Endothelial cell (in vitro differentiated cells): ENCODE results near the gene GK2. TPM values are rescaled to one million over a fixed set of nuclear protein-coding genes. Genes with fewer than 3 reads are reported as not detected.

Source experiments
- DNase-seq: peaks from one replicate; pipeline ENCODE4 v3.0.0; 2021; ENCODE audit warnings: low spot score
- H3K27ac Mint-ChIP-seq: one replicate; pipeline ENCODE4 v1.8.0; 2021; ENCODE audit warnings: mixed read lengths, inconsistent platforms; ENCODE audit not compliant: unreplicated experiment
- H3K27me3 Mint-ChIP-seq: one replicate; pipeline ENCODE4 v1.8.0; 2021; ENCODE audit warnings: mild to moderate bottlenecking, moderate library complexity, mixed read lengths, inconsistent platforms; ENCODE audit not compliant: unreplicated experiment
- H3K36me3 Mint-ChIP-seq: one replicate; pipeline ENCODE4 v1.8.0; 2021; ENCODE audit warnings: mild to moderate bottlenecking, low read depth, mixed read lengths, inconsistent platforms; ENCODE audit not compliant: unreplicated experiment
- H3K4me1 Mint-ChIP-seq: one replicate; pipeline ENCODE4 v1.8.0; 2021; ENCODE audit warnings: mild to moderate bottlenecking, mixed read lengths, inconsistent platforms; ENCODE audit not compliant: unreplicated experiment
- H3K4me3 Mint-ChIP-seq: one replicate; pipeline ENCODE4 v1.8.0; 2021; ENCODE audit warnings: mild to moderate bottlenecking, mixed read lengths, inconsistent platforms; ENCODE audit not compliant: unreplicated experiment
- H3K9me3 Mint-ChIP-seq: one replicate; pipeline ENCODE4 v1.8.0; 2021; ENCODE audit warnings: mixed read lengths, inconsistent platforms; ENCODE audit not compliant: unreplicated experiment
- total RNA-seq: library from RNA; stranded (reverse); fragmentation: NEBNext Ultra II Directional; extraction: Animal tissue kit (Norgen Biotek cat#: 25700); gene quantifications from one replicate; pipeline ENCODE4 v1.2.1, GENCODE V29; 2021; ENCODE audit not compliant: unreplicated experiment
- TF ChIP-seq, protein P1 (sequence below): fragments of 200-600 bp; sonication (generic); IDR thresholded peaks from one replicate; pipeline ENCODE4 v1.5.0; 2021; ENCODE audit warnings: antibody characterized with exemption; ENCODE audit not compliant: unreplicated experiment

The GK2 gene
- total RNA-seq, 1 donor from 2014 or later: not detected

GRCh38 chr4:79362626-79363025 is 45.4 kb downstream of the GK2 start:
- DNase-seq: no peak
- Mint-ChIP-seq H3K27ac (no peak overlapping the region), H3K27me3 (no peaks in the 10 kb centered on the region), H3K4me1 (no peaks in the 10 kb centered on the region), H3K9me3 (no peaks in the 10 kb centered on the region), H3K36me3 (no peaks in the 10 kb centered on the region), H3K4me3 (no peak overlapping the region)
- TF ChIP-seq, protein P1, sequence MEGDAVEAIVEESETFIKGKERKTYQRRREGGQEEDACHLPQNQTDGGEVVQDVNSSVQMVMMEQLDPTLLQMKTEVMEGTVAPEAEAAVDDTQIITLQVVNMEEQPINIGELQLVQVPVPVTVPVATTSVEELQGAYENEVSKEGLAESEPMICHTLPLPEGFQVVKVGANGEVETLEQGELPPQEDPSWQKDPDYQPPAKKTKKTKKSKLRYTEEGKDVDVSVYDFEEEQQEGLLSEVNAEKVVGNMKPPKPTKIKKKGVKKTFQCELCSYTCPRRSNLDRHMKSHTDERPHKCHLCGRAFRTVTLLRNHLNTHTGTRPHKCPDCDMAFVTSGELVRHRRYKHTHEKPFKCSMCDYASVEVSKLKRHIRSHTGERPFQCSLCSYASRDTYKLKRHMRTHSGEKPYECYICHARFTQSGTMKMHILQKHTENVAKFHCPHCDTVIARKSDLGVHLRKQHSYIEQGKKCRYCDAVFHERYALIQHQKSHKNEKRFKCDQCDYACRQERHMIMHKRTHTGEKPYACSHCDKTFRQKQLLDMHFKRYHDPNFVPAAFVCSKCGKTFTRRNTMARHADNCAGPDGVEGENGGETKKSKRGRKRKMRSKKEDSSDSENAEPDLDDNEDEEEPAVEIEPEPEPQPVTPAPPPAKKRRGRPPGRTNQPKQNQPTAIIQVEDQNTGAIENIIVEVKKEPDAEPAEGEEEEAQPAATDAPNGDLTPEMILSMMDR: no peak

- no peaks in the 10 kb centered on the region for H3K27me3 Mint-ChIP-seq
- H3K4me3 Mint-ChIP-seq: no peak overlapping the region
- no peak for DNase-seq
- H3K9me3 Mint-ChIP-seq: no peaks in the 10 kb centered on the region
- H3K27ac Mint-ChIP-seq: no peak overlapping the region
- TF ChIP-seq, protein P1: no peak
- H3K36me3 Mint-ChIP-seq: no peaks in the 10 kb centered on the region
- H3K4me1 Mint-ChIP-seq: no peaks in the 10 kb centered on the region
Measured at GRCh38 chr4:79360006-79360405, 48.0 kb downstream of the GK2 start.

GRCh38 chr4:79358438-79358837 is 49.6 kb downstream of the GK2 start:
- no peaks in the 10 kb centered on the region for H3K36me3 Mint-ChIP-seq
- TF ChIP-seq, protein P1: no peak
- no peak overlapping the region for H3K27ac Mint-ChIP-seq
- no peaks in the 10 kb centered on the region for H3K27me3 Mint-ChIP-seq
- H3K9me3 Mint-ChIP-seq: no peaks in the 10 kb centered on the region
- no peak overlapping the region for H3K4me3 Mint-ChIP-seq
- H3K4me1 Mint-ChIP-seq: no peaks in the 10 kb centered on the region
- DNase-seq: no peak

DNA sequence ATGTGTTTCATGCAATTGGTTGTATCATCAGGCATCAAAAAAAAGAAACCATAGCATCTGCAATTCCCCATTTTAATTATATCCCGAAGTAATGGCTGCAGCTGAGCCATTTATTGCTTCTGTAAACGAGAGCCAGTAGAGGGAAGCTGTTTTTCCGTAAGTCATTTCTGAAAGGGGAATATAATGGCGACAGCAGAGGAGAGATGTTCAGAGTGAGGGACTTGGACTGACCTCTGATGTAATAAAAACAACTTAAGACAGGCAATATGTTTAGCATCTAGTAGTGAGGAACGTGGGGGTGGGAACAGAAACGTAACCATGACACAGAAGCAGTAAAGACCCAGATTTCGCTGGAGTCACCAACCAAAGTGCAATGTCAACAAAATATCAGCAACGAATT is 50.7 kb downstream of the GK2 start:
- H3K4me3 Mint-ChIP-seq: no peak overlapping the region
- H3K36me3 Mint-ChIP-seq: no peaks in the 10 kb centered on the region
- TF ChIP-seq, protein P1: no peak
- H3K27me3 Mint-ChIP-seq: no peaks in the 10 kb centered on the region
- no peaks in the 10 kb centered on the region for H3K9me3 Mint-ChIP-seq
- DNase-seq: no peak
- no peaks in the 10 kb centered on the region for H3K4me1 Mint-ChIP-seq
- no peak overlapping the region for H3K27ac Mint-ChIP-seq

Other genes with a start within 250 kb of the GK2 start
- not detected for gene NAA11, start 82.2 kb downstream of the GK2 start, total RNA-seq